H1 (cell line): Measurements from ENCODE around the gene POLDIP3. TPM values are rescaled to one million over a fixed set of nuclear protein-coding genes. Genes with fewer than 3 reads are reported as not detected.

Source experiments
- CTCF ChIA-PET: fragments of 300-600 bp; sonication (Branson Sonifier 250); formaldehyde crosslinking; loops from one replicate; lab custom pipeline; 2021; ENCODE audit not compliant: partially characterized antibody; lab: Charles Lee
- POLR2A ChIA-PET: fragments of 300-600 bp; sonication (Branson Sonifier 250); formaldehyde crosslinking; loops from one replicate; lab custom pipeline; 2021; ENCODE audit warnings: inconsistent platforms; ENCODE audit not compliant: partially characterized antibody; lab: Charles Lee
- DNase-seq, 2 experiments: peaks; one replicate each; pipeline versions ENCODE4 v3.0.0 to v3.0.0-alpha.2; 2010 to 2022; ENCODE audit warnings: low spot score in 2 of 2, low read depth in 1 of 2, mixed read lengths in 1 of 2
- FAIRE-seq: peaks from 2 replicates; lab custom pipeline; 2011; peaks lifted over from hg19 to GRCh38; lab: Jason Lieb, UNC
- H2AFZ ChIP-seq: 2 replicates; pipeline ENCODE4 v1.8.1; 2012; ENCODE audit warnings: low read length, inconsistent platforms
- H2AK5ac ChIP-seq: 2 replicates; pipeline ENCODE4 v1.6.1; 2013; ENCODE audit warnings: low read depth, low read length
- H2BK120ac ChIP-seq: replicated peaks from 2 replicates; pipeline ENCODE3; 2013; ENCODE audit warnings: low read depth, low read length, inconsistent platforms
- H2BK12ac ChIP-seq: 2 replicates; pipeline ENCODE4 v1.6.1; 2013; ENCODE audit warnings: low read depth, low read length
- H2BK15ac ChIP-seq: 2 replicates; pipeline ENCODE4 v1.6.1; 2013; ENCODE audit warnings: low read length
- H2BK20ac ChIP-seq: 2 replicates; pipeline ENCODE4 v1.6.1; 2013; ENCODE audit warnings: low read length
- H2BK5ac ChIP-seq: 2 replicates; pipeline ENCODE4 v1.6.1; 2013; ENCODE audit warnings: low read depth, low read length
- H3K14ac ChIP-seq: 2 replicates; pipeline ENCODE4 v1.6.1; 2013; ENCODE audit warnings: inconsistent platforms; ENCODE audit not compliant: insufficient read length
- H3K18ac ChIP-seq: 2 replicates; pipeline ENCODE4 v1.6.1; 2013; ENCODE audit warnings: low read length; ENCODE audit errors: extremely low read depth
- H3K23ac ChIP-seq: 2 replicates; pipeline ENCODE4 v1.6.1; 2013; ENCODE audit warnings: inconsistent platforms; ENCODE audit not compliant: insufficient read length
- H3K23me2 ChIP-seq: 2 replicates; pipeline ENCODE4 v1.6.1; 2013; ENCODE audit warnings: low read depth, low read length
- H3K27ac ChIP-seq: 2 replicates; pipeline ENCODE4 v1.6.1; 2011; ENCODE audit warnings: low read depth, low read length, inconsistent platforms
- H3K27me3 ChIP-seq, 4 experiments: replicated peaks in 1 of 4; 1 replicate in 1 of 4; 2 replicates in 3 of 4; pipeline versions ENCODE4 v1.6.1 to v1.8.1; 2011 to 2013; ENCODE audit warnings: low read length in 3 of 4, mild to moderate bottlenecking in 3 of 4, inconsistent platforms in 2 of 4, mixed read lengths in 2 of 4, moderate library complexity in 1 of 4; ENCODE audit not compliant: control insufficient read depth in 3 of 4, insufficient read depth in 3 of 4; ENCODE audit errors: extremely low read depth in 1 of 4
- H3K36me3 ChIP-seq, 4 experiments: 2 replicates each; pipeline versions ENCODE4 v1.6.1 to v1.8.1; 2011 to 2013; ENCODE audit warnings: mild to moderate bottlenecking in 4 of 4, low read length in 3 of 4, moderate library complexity in 2 of 4, control low read depth in 1 of 4, inconsistent platforms in 1 of 4; ENCODE audit not compliant: insufficient read depth in 4 of 4, control insufficient read depth in 2 of 4
- H3K4ac ChIP-seq: replicated peaks from 2 replicates; pipeline ENCODE3; 2013; ENCODE audit warnings: low read length, low read depth, mixed read lengths, inconsistent platforms; ENCODE audit not compliant: insufficient read length
- H3K4me1 ChIP-seq, 4 experiments: replicated peaks in 1 of 4; 1 replicate in 1 of 4; 2 replicates in 3 of 4; pipeline versions ENCODE4 v1.6.1 to v1.8.1; 2011 to 2013; ENCODE audit warnings: low read length in 3 of 4, inconsistent platforms in 2 of 4, mixed read lengths in 1 of 4; ENCODE audit not compliant: insufficient read depth in 4 of 4, control insufficient read depth in 3 of 4
- H3K4me2 ChIP-seq, 2 experiments: 2 replicates each; pipeline versions ENCODE4 v1.6.1 to v1.8.1; 2011 to 2013; ENCODE audit warnings: low read depth in 2 of 2, low read length in 2 of 2, control low read depth in 1 of 2, inconsistent platforms in 1 of 2, mild to moderate bottlenecking in 1 of 2; ENCODE audit not compliant: insufficient read depth in 1 of 2
- H3K4me3 ChIP-seq, 4 experiments: fragments of 200-600, 300-600 bp in 1 of 4; sonication (generic), shearing (Covaris generic), sonication (Bioruptor Twin) in 1 of 4; 2 replicates each; pipeline versions ENCODE4 v1.5.1 to v1.8.1; 2011 to 2016; ENCODE audit warnings: low read length in 4 of 4, low read depth in 3 of 4, control low read depth in 2 of 4, inconsistent platforms in 2 of 4, mild to moderate bottlenecking in 2 of 4, mixed read lengths in 1 of 4, moderate library complexity in 1 of 4; ENCODE audit not compliant: insufficient read depth in 2 of 4; ENCODE audit errors: extremely low read depth in 1 of 4
- H3K56ac ChIP-seq: replicated peaks from 2 replicates; pipeline ENCODE3; 2013; ENCODE audit warnings: low read depth, mild to moderate bottlenecking, mixed read lengths, low read length, inconsistent platforms; ENCODE audit not compliant: insufficient read length
- H3K79me1 ChIP-seq: 2 replicates; pipeline ENCODE4 v1.6.1; 2013; ENCODE audit warnings: low read depth, low read length, control low read depth
- H3K79me2 ChIP-seq, 2 experiments: 2 replicates each; pipeline versions ENCODE4 v1.6.1 to v1.8.1; 2012 to 2013; ENCODE audit warnings: low read length in 2 of 2, mild to moderate bottlenecking in 2 of 2, inconsistent platforms in 1 of 2; ENCODE audit not compliant: insufficient read depth in 2 of 2, control insufficient read depth in 1 of 2
- H3K9ac ChIP-seq, 4 experiments: replicated peaks in 1 of 4; 1 replicate in 1 of 4; 2 replicates in 3 of 4; pipeline versions ENCODE4 v1.6.1 to v1.8.1; 2011 to 2013; ENCODE audit warnings: low read depth in 3 of 4, low read length in 3 of 4, control low read depth in 2 of 4, mild to moderate bottlenecking in 2 of 4, moderate library complexity in 2 of 4, inconsistent platforms in 1 of 4; ENCODE audit errors: extremely low read depth in 1 of 4
- H3K9me3 ChIP-seq, 2 experiments: 2 replicates each; pipeline versions ENCODE4 v1.6.1 to v1.8.1; 2012 to 2013; ENCODE audit warnings: mild to moderate bottlenecking in 2 of 2, moderate library complexity in 2 of 2, control low read depth in 1 of 2, inconsistent platforms in 1 of 2, low read depth in 1 of 2, low read length in 1 of 2, mixed read lengths in 1 of 2; ENCODE audit not compliant: insufficient read depth in 2 of 2
- H4K20me1 ChIP-seq, 2 experiments: replicated peaks in 1 of 2; 2 replicates each; pipeline versions ENCODE3 to v1.8.1; 2011 to 2013; ENCODE audit warnings: inconsistent platforms in 2 of 2, low read length in 2 of 2, mild to moderate bottlenecking in 1 of 2; ENCODE audit not compliant: insufficient read depth in 2 of 2, control insufficient read depth in 1 of 2
- H4K5ac ChIP-seq: 2 replicates; pipeline ENCODE4 v1.6.1; 2013; ENCODE audit warnings: low read length, low read depth, mixed read lengths, inconsistent platforms; ENCODE audit not compliant: insufficient read length
- H4K8ac ChIP-seq: 2 replicates; pipeline ENCODE4 v1.8.0; 2013; ENCODE audit warnings: mild to moderate bottlenecking, moderate library complexity, low read length, inconsistent platforms; ENCODE audit not compliant: insufficient read depth; ENCODE audit errors: extremely low read depth
- H4K91ac ChIP-seq: replicated peaks from 2 replicates; pipeline ENCODE3; 2013; ENCODE audit warnings: low read length, mixed read lengths, inconsistent platforms; ENCODE audit not compliant: insufficient read length
- CEBPB ChIP-seq: IDR thresholded peaks from 2 replicates; pipeline ENCODE4 v1.6.1; 2012; ENCODE audit warnings: low read depth, low read length
- EZH2 ChIP-seq: fragments of 200-600 bp; sonication (generic); IDR thresholded peaks from 2 replicates; pipeline ENCODE4 v1.7.1; 2012; ENCODE audit warnings: low read depth, mild to moderate bottlenecking, moderate library complexity, low read length, inconsistent platforms; ENCODE audit not compliant: severe bottlenecking
- TAF1 ChIP-seq: IDR thresholded peaks from 2 replicates; pipeline ENCODE4 v1.6.1; 2011; ENCODE audit warnings: mild to moderate bottlenecking, low read depth, low read length
- WGBS, 2 experiments: shearing (Covaris generic) in 1 of 2; methylation state at CpG; one replicate each; pipeline versions ENCODE4 v1.1.6 to v1.1.7; 2013 to 2015; ENCODE audit warnings: low lambda C conversion rate in 2 of 2, mixed read lengths in 2 of 2, inconsistent platforms in 1 of 2, low coverage in 1 of 2, missing lambda C conversion rate in 1 of 2; ENCODE audit not compliant: insufficient replicate concordance in 2 of 2, insufficient coverage in 1 of 2, insufficient read length in 1 of 2; ENCODE audit errors: extremely low coverage in 1 of 2, missing lambda C conversion rate in 1 of 2; 5-methylcytosine and 5-hydroxymethylcytosine counted together
- polyA plus RNA-seq, 7 experiments: library from polyadenylated mRNA; depleted of rRNA in 3 of 7; stranded (reverse) in 5 of 7; unstranded in 2 of 7; fragments of >200 nt in 5 of 7; fragments of 200-250 nt in 2 of 7; gene quantifications; 1 replicate in 5 of 7; 2 replicates in 1 of 7; 4 replicates in 1 of 7; pipeline versions ENCODE4 v1.2.1 to v1.2.3, GENCODE V29; 2011 to 2013; ENCODE audit warnings: missing spikeins in 2 of 7, mixed read lengths in 2 of 7
- total RNA-seq: library from RNA; stranded (reverse); fragmentation: NEBNext Ultra II Directional; extraction: Animal tissue kit (Norgen Biotek cat#: 25700); gene quantifications from 2 replicates; pipeline ENCODE4 v1.2.1, GENCODE V29; 2021

The POLDIP3 gene
- total and polyA plus RNA-seq, 2 of the 8 experiments (the other 6 are each of a cell fraction or from before 2014, with no cell fraction given): 43.5 to 84.6 TPM

GRCh38 chr22:42562279-42562678, 52.4 kb downstream of the POLDIP3 start:
- no peaks in the 10 kb centered on the region for H3K36me3 ChIP-seq
- H3K23me2 ChIP-seq: no peaks in the 10 kb centered on the region
- H3K79me1 ChIP-seq: no peaks in the 10 kb centered on the region
- DNase-seq (no peak), FAIRE-seq (no peak)
- peaks cover 0 to 3% (median 1%) of the 10 kb centered on the region in 4 experiments; a peak in 1 of 7 replicates for H3K4me1 ChIP-seq
- no peak overlapping the region for H3K56ac ChIP-seq
- WGBS, 2 experiments: 83% methylated on average over 8 of the region's 8 CpGs; no CpG with 5 or more reads in 1 of the 2 experiments
- H3K27me3 ChIP-seq: peaks cover 0 to 8% (median 3%) of the 10 kb centered on the region in 4 experiments; a peak in 5 of 7 replicates
- no peak overlapping the region; the same call in 1 of the 2 replicates for H3K18ac ChIP-seq
- H2BK120ac ChIP-seq: no peak overlapping the region
- no peak overlapping the region for H2AK5ac ChIP-seq
- peaks cover 2 to 4% of the 10 kb centered on the region in 2 experiments for H4K20me1 ChIP-seq
- no peak overlapping the region for H3K4ac ChIP-seq
- POLR2A ChIA-PET: interaction anchor here (1.0 to 2.2 kb wide), 6 partner anchors 8 to 52 kb away, joined by 4 to 17 read pairs (median 8); partner anchors contain the start of genes POLDIP3 and SERHL2
- H3K79me2 ChIP-seq: no peaks in the 10 kb centered on the region
- H3K23ac ChIP-seq: no peak overlapping the region
- no peaks in the 10 kb centered on the region for H3K9me3 ChIP-seq
- no peak overlapping the region for H4K8ac ChIP-seq
- no peak overlapping the region for H3K4me3 ChIP-seq
- no peak overlapping the region for H2BK20ac ChIP-seq
- no peak overlapping the region for H2BK12ac ChIP-seq
- H3K27ac ChIP-seq: no peak overlapping the region
- H2BK5ac ChIP-seq: no peak overlapping the region
- H4K91ac ChIP-seq: no peak overlapping the region
- no peak overlapping the region for H2BK15ac ChIP-seq
- no peak overlapping the region for H4K5ac ChIP-seq
- CTCF ChIA-PET: interaction anchor here (0.7 to 3.7 kb wide), 12 partner anchors 10 to 155 kb away, joined by 3 to 31 read pairs (median 4); no protein-coding TSS in a partner anchor
- H2AFZ ChIP-seq: no peak overlapping the region
- no peak overlapping the region for H3K14ac ChIP-seq
- H3K4me2 ChIP-seq: no peak overlapping the region
- peak overlapping the region in 1 of 4 experiments; percentile 14; a peak in 1 of 7 replicates for H3K9ac ChIP-seq
- TF ChIP-seq CEBPB: no peak
- no peak for TF ChIP-seq EZH2
- no peak for TF ChIP-seq TAF1
